C4-2B (cell line): ENCODE measurements around the gene ZNF454.

ENCODE experiments used
- H3K27ac ChIP-seq: fragments of 450-650 bp; 2 replicates; pipeline ENCODE4 v1.5.1; 2017
- CTCF ChIP-seq: fragments of 450-650 bp; conservative IDR thresholded peaks from 2 replicates; pipeline ENCODE4 v1.5.1; 2017; ENCODE audit warnings: mild to moderate bottlenecking
- ZFX ChIP-seq: fragments of 450-650 bp; IDR thresholded peaks from 2 replicates; pipeline ENCODE4 v1.6.1; 2017

ZNF454 gene

GRCh38 chr5:178993955-178994579 lies 53.1 kb downstream of the ZNF454 start:
- no peak overlapping the region for H3K27ac ChIP-seq
- TF ChIP-seq CTCF, result no peak
- no peak for TF ChIP-seq ZFX

GRCh38 chr5:178994580-178995340 lies 53.8 kb downstream of the ZNF454 start, which contains the start of gene GRM6:
Gene GRM6, minus strand, starts transcription at chr5:178995320. Its CDS starts 376 bp downstream, at chr5:178994944.
- H3K27ac ChIP-seq, result no peak within 1 kb of the TSS
- no peak for TF ChIP-seq CTCF
- no peak for TF ChIP-seq ZFX

- TF ChIP-seq CTCF (no peak), ZFX (no peak)
- H3K27ac ChIP-seq, result no peak overlapping the region
These were observed 54.3 kb downstream of the ZNF454 start for GRCh38 chr5:178995341-178995690.

GRCh38 chr5:178996156-178996555 lies 55.2 kb downstream of the ZNF454 start:
- no peak for TF ChIP-seq CTCF
- no peak for TF ChIP-seq ZFX

GRCh38 chr5:178997191-178997590 lies 56.2 kb downstream of the ZNF454 start:
- no peak overlapping the region for H3K27ac ChIP-seq
- no peak for TF ChIP-seq ZFX
- TF ChIP-seq CTCF, result no peak

More at GRCh38 chr5:178996156-178996555, 55.2 kb downstream of the ZNF454 start:
- no peak overlapping the region for H3K27ac ChIP-seq

- H3K27ac ChIP-seq, result no peak overlapping the region
- TF ChIP-seq ZFX (no peak), CTCF (no peak)
These were observed 57.4 kb downstream of the ZNF454 start for GRCh38 chr5:178998441-178998840.

- no peak for TF ChIP-seq ZFX
- no peak for TF ChIP-seq CTCF
- no peak overlapping the region for H3K27ac ChIP-seq
These were observed 65.6 kb downstream of the ZNF454 start for GRCh38 chr5:179006564-179006963.
